ENCODE data around the gene ZMYM2.
"Not testable (repeated sequence)": the region's sequence is repeated elsewhere in the genome, so short reads cannot be mapped to it uniquely, and the experiment has no call there.

ZMYM2 gene

GRCh38 chr13:19982447-19983043 lies 24.0 kb downstream of the ZMYM2 start:
- in situ Hi-C loops (cut with MboI; ENCODE audit: low sequenced_read_pairs) = no loop called here

GRCh38 chr13:19984430-19985218 lies 26.1 kb downstream of the ZMYM2 start:
- in situ Hi-C loops (cut with MboI; ENCODE audit: low sequenced_read_pairs) = no loop called here

DNA sequence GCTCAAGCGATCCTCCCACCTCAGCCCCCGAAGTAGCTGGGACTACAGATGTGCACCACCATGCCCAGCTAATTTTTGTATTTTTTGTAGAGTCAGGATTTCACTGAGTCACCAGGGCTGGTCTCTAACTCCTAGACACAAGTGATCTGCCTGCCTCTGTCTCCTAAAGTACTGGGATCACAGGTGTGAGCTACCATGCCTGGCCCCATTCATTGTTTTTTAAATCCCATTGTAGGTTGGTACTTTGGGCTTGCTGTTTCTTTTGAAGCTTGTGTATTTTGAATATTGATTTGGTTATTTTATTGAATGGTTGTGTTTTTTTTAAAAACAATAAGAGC lies 26.7 kb downstream of the ZMYM2 start:
- in situ Hi-C loops (cut with MboI; ENCODE audit: low sequenced_read_pairs) = no loop called here

- in situ Hi-C loops (cut with MboI; ENCODE audit: low sequenced_read_pairs) = no loop called here
Measured at GRCh38 chr13:19991531-19991930, 33.0 kb downstream of the ZMYM2 start.

DNA sequence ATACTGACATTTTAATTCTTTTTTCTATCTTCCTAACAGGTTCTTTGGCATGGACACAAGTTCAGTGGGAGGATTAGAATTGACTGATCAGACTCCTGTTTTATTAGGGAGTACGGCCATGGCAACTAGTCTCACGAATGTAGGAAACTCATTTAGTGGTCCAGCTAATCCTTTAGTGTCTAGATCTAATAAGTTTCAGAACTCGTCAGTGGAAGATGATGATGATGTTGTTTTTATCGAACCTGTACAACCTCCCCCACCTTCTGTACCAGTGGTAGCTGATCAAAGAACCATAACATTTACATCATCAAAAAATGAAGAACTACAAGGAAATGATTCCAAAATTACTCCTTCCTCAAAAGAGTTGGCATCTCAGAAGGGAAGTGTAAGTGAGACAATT lies 34.5 kb downstream of the ZMYM2 start:
- in situ Hi-C loops (cut with MboI; ENCODE audit: low sequenced_read_pairs) = no loop called here

DNA sequence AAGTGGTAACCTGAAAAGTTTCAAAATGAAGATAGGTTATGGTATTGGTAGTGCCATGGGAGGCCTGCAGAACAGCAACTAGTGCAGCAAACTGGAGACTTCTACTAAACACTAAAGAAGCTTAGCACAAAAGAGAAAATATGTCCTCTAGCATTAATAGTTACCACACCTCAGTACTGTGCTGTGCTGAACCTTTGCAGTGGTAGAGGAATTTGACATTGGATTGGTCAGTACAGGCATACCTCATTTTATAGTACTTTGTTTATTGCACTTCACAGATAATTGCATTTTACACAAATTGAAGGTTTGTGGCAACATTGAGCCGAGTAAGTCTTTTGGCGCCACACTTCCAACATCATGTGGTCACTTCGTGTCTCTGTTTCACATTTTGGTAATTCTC lies 40.4 kb downstream of the ZMYM2 start:
- in situ Hi-C loops (cut with MboI; ENCODE audit: low sequenced_read_pairs) = no loop called here

GRCh38 chr13:20000062-20000552 lies 41.6 kb downstream of the ZMYM2 start:
- in situ Hi-C loops (cut with MboI; ENCODE audit: low sequenced_read_pairs) = no loop called here

GRCh38 chr13:20001366-20002190 lies 43.1 kb downstream of the ZMYM2 start:
- in situ Hi-C loops (cut with MboI; ENCODE audit: low sequenced_read_pairs) = no loop called here

- in situ Hi-C loops (cut with MboI; ENCODE audit: low sequenced_read_pairs) = no loop called here
Measured at GRCh38 chr13:20002787-20003186, 44.3 kb downstream of the ZMYM2 start.

DNA sequence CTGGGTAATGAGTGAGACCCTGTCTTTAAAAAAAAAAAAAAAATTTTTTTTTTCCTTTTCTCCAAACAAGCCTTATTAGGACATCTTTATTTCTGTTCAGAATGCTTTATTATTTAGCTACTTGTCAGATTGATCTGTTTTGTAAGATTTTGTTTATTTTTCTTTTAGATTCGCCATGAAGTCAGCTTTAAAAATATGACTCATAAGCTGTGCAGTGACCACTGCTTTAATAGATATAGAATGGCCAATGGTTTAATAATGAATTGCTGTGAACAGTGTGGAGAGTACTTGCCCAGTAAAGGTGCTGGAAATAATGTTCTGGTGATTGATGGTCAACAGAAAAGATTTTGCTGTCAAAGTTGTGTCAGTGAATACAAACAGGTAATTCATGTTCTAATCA lies 47.7 kb downstream of the ZMYM2 start:
- in situ Hi-C loops (cut with MboI; ENCODE audit: low sequenced_read_pairs) = no loop called here

- in situ Hi-C loops (cut with MboI; ENCODE audit: low sequenced_read_pairs) = no loop called here
Measured at GRCh38 chr13:20015763-20016162, 57.2 kb downstream of the ZMYM2 start.

- in situ Hi-C loops (cut with MboI; ENCODE audit: low sequenced_read_pairs) = no loop called here
Measured at GRCh38 chr13:20016649-20017364, 58.3 kb downstream of the ZMYM2 start.

- in situ Hi-C loops (cut with MboI; ENCODE audit: low sequenced_read_pairs) = no loop called here
Measured at GRCh38 chr13:20017365-20017711, 58.8 kb downstream of the ZMYM2 start.

- in situ Hi-C loops (cut with MboI; ENCODE audit: low sequenced_read_pairs) = no loop called here
Measured at GRCh38 chr13:20019043-20019442, 60.5 kb downstream of the ZMYM2 start.

DNA sequence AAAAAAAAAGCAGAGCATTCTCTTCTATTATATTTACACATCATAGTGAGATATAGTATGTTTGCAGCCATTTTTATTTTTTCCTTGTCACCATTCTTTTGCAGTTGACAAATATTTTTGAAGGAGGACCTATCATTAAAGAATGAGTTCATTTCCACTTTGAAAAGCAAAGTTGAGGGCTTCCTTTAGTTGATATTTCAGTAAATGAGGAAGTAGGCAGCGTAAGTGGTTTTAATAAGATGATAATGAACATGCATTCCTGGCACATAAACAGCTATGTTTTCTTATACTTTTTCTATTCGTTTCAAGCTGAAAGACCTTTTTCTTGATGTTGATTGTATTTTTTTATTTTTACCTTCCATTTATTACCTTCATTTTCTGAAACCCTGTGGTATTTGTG lies 66.2 kb downstream of the ZMYM2 start:
- in situ Hi-C loops (cut with MboI; ENCODE audit: low sequenced_read_pairs) = no loop called here

DNA sequence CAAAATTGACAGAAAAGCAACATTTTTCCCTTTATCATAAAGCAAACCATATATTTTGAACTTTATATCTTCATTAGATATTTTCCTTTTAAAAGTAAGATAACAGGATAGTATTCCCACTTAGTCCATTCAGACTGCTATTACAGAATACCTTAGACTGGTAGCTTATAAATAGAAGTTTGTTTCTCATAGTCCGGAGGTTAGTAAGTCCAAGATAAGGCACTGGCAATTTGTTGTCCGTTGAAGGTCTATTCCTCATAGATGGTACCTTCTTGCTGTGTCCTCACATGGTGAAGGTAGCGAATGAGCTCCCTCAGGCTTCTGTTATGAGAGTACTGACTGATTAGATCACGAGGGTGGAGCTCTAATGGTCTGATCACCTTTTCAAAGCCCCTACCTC lies 70.4 kb downstream of the ZMYM2 start:
- in situ Hi-C loops (cut with MboI; ENCODE audit: low sequenced_read_pairs) = no loop called here

- in situ Hi-C loops (cut with MboI; ENCODE audit: low sequenced_read_pairs) = no loop called here
Measured at GRCh38 chr13:20033486-20033885, 75.0 kb downstream of the ZMYM2 start.

DNA sequence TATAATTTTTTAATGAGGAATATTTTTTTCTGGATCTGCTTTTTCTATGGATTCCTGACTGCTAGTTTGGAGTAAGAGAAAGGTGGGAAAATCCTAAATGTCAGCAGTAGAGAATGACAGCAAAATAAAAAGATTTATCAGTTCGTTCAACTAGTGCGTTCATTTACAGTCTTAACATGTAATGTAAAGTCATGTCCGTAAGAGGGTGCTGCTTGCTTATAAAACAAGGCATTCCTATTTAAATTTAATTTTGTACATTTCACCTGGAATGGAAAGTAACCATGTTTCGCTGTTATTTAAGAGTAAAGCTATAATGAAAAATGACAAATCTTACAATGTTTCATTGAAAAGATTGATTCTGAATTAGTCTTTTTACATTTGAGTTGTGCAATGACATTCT lies 76.6 kb downstream of the ZMYM2 start:
- in situ Hi-C loops (cut with MboI; ENCODE audit: low sequenced_read_pairs) = no loop called here

- in situ Hi-C loops (cut with MboI; ENCODE audit: low sequenced_read_pairs) = no loop called here
Measured at GRCh38 chr13:20037908-20038307, 79.4 kb downstream of the ZMYM2 start.

DNA sequence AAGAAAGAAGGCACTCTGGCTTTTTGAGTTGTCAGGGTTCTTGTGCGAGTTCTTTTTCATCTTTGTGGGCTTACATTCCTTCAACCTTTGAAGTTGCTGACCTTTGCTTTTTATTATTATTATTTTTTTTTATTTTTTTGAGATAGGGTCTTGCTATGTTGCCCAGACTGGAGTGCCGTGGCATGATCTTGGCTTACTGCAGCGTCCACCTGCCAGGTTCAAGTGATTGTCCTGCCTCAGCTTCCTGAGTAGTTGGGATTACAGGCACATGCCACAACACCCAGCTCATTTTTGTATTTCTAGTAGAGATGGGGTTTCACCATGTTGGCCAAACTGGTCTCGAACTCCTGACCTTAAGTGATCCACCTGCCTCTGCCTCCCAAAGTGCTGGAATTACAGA lies 84.1 kb downstream of the ZMYM2 start:
- in situ Hi-C loops (cut with MboI; ENCODE audit: low sequenced_read_pairs) = not testable (repeated sequence)

GRCh38 chr13:20043207-20043925 lies 84.8 kb downstream of the ZMYM2 start:
- in situ Hi-C loops (cut with MboI; ENCODE audit: low sequenced_read_pairs) = no loop called here

Measured in HL-60/S4 (cell line).